Nephron (organoid): ENCODE measurements around the gene SLC38A10.

Experiments
- H3K27ac Mint-ChIP-seq, 3 experiments: 2 replicates each; pipeline ENCODE4 v1.8.0; 2020; ENCODE audit warnings: mixed read lengths in 3 of 3, mild to moderate bottlenecking in 2 of 3, moderate library complexity in 1 of 3
- H3K27me3 Mint-ChIP-seq: 2 replicates; pipeline ENCODE4 v1.8.0; 2021; ENCODE audit warnings: low read depth, mild to moderate bottlenecking, moderate library complexity, mixed read lengths
- H3K36me3 Mint-ChIP-seq: 2 replicates; pipeline ENCODE4 v1.8.0; 2020; ENCODE audit warnings: low read depth, mixed read lengths
- H3K4me1 Mint-ChIP-seq: 2 replicates; pipeline ENCODE4 v1.8.0; 2020; ENCODE audit warnings: mixed read lengths
- H3K4me3 Mint-ChIP-seq, 3 experiments: 2 replicates each; pipeline ENCODE4 v1.8.0; 2020; ENCODE audit warnings: mild to moderate bottlenecking in 3 of 3, mixed read lengths in 3 of 3, moderate library complexity in 2 of 3
- H3K9me3 Mint-ChIP-seq: 2 replicates; pipeline ENCODE4 v1.8.0; 2020; ENCODE audit warnings: mixed read lengths
- CTCF ChIP-seq, 3 experiments: fragments of 200-600 bp; sonication (generic); IDR thresholded peaks; one replicate each; pipeline ENCODE4 v1.5.0; 2021; ENCODE audit warnings: antibody characterized with exemption in 3 of 3; ENCODE audit not compliant: unreplicated experiment in 3 of 3

SLC38A10 gene

GRCh38 chr17:81252326-81252986 lies 42.7 kb downstream of the SLC38A10 start:
- no peak for TF ChIP-seq CTCF (IDR thresholded peaks at IDR 0.05; ENCODE audit: unreplicated experiment in 3 of 3)
- Mint-ChIP-seq H3K27ac (peak overlapping the region; percentile 68 to 82 (median 76)), H3K4me1 (peaks cover 46% of the 10 kb centered on the region), H3K4me3 (peak overlapping the region in 1 of 3 experiments; percentile 32), H3K36me3 (peaks cover 12% of the 10 kb centered on the region), H3K27me3 (peaks cover 13% of the 10 kb centered on the region), H3K9me3 (no peaks in the 10 kb centered on the region)

- no peaks in the 10 kb centered on the region for H3K9me3 Mint-ChIP-seq
- H3K27me3 Mint-ChIP-seq: peaks cover 9% of the 10 kb centered on the region
- H3K4me1 Mint-ChIP-seq: peaks cover 46% of the 10 kb centered on the region
- TF ChIP-seq CTCF (IDR thresholded peaks at IDR 0.05; ENCODE audit: unreplicated experiment in 3 of 3): no peak
- H3K27ac Mint-ChIP-seq: peak overlapping the region in 1 of 3 experiments; percentile 82
- H3K4me3 Mint-ChIP-seq: no peak overlapping the region
- peaks cover 12% of the 10 kb centered on the region for H3K36me3 Mint-ChIP-seq
These were observed 43.3 kb downstream of the SLC38A10 start for GRCh38 chr17:81251709-81252301.

DNA sequence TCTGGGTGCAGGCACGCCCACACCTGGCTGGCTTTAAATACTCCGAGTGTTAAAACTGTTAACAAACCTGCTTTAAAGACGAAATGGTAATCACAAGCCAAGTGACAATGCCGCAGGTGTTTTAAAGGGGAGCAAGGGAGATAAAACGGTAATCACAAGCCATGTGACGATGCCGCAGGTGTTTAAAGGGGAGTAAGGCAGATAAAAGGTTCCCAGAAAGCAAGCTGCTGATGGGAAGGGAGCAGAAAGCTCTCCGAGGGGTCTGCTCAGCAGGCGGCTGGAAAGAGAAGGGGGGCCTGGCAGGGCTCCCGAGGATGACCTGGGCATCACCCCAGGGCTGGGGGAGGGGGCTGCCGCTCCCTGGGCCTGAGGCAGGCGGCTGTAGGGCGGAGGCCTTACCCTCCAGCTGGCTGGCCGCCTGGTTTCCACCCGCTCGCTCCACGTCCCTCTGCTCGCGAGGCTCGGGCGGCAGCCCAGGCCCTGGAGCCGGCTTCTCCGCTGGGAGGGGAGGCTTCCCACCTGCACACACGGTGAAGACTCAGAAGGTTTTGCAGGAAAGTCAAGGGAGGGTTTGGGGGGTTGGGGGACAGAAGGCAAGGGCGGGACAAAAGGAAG lies 43.9 kb downstream of the SLC38A10 start:
- no peak overlapping the region for H3K4me3 Mint-ChIP-seq
- H3K9me3 Mint-ChIP-seq: no peaks in the 10 kb centered on the region
- H3K4me1 Mint-ChIP-seq: peaks cover 46% of the 10 kb centered on the region
- H3K27ac Mint-ChIP-seq: no peak overlapping the region
- H3K27me3 Mint-ChIP-seq: peaks cover 9% of the 10 kb centered on the region
- no peak for TF ChIP-seq CTCF (IDR thresholded peaks at IDR 0.05; ENCODE audit: unreplicated experiment in 3 of 3)
- H3K36me3 Mint-ChIP-seq: peaks cover 12% of the 10 kb centered on the region

DNA sequence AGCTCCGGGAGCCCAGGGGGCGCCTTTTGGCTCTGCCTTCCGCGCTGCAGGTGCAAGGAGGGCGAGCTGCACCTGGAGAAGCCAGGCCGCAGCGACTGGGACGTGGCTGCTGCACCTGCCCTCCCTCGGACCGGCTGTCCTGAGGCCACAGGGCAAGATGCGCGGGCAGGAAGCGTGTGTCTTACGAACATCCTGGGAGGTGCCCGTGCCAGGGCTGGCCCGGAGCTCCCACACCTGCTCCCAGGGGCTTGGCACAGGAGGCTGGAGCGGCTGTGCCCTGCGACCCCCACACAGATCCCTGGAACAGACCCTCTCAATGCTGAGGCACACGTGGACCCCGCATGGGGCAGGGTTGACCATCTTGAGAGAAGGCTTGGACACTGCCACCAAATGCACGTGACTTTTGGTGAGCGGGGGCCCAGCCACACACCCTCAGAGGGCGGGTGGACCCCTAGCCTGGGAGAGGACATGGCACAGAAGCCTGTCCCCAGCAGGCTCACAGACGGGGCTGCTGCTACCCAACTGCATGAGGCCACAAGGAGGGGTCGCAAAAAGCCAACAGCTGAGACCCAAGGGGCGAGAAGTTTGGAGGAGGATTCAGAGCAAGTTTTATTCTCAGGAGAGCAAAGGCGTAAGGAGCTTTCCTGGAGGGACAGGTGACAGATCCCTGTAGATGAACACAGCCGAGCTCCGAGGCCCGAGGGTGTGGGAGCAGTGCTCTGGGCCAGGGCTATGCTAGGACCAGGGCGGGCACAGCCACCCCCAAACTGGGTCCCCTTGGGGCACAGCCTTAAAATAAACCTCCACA lies 44.6 kb downstream of the SLC38A10 start:
- no peak overlapping the region for H3K27ac Mint-ChIP-seq
- TF ChIP-seq CTCF (IDR thresholded peaks at IDR 0.05; ENCODE audit: unreplicated experiment in 3 of 3): no peak
- peaks cover 46% of the 10 kb centered on the region for H3K4me1 Mint-ChIP-seq
- peaks cover 12% of the 10 kb centered on the region for H3K36me3 Mint-ChIP-seq
- H3K27me3 Mint-ChIP-seq: peaks cover 9% of the 10 kb centered on the region
- no peaks in the 10 kb centered on the region for H3K9me3 Mint-ChIP-seq
- H3K4me3 Mint-ChIP-seq: no peak overlapping the region

- no peak for TF ChIP-seq CTCF (IDR thresholded peaks at IDR 0.05; ENCODE audit: unreplicated experiment in 3 of 3)
- Mint-ChIP-seq H3K27me3 (peaks cover 4% of the 10 kb centered on the region), H3K27ac (no peak overlapping the region), H3K4me1 (peaks cover 40% of the 10 kb centered on the region), H3K36me3 (peaks cover 12% of the 10 kb centered on the region), H3K9me3 (no peaks in the 10 kb centered on the region), H3K4me3 (no peak overlapping the region)
These were observed 45.7 kb downstream of the SLC38A10 start for GRCh38 chr17:81249223-81250040.
